NOMO-1 treated with dmso at 0.1 percent for 144 hours (cell line): Measurements from ENCODE around the gene UCKL1.
A peak's percentile ranks its signal among the peaks of the same experiment; 100 is the strongest.
"Not testable (repeated sequence)": the region's sequence is repeated elsewhere in the genome, so short reads cannot be mapped to it uniquely, and the experiment has no call there.

Source experiments
- DNase-seq: peaks from one replicate; lab custom pipeline; 2025; ENCODE audit not compliant: unreplicated experiment; lab: John Stamatoyannopoulos, UW

UCKL1 gene

DNA sequence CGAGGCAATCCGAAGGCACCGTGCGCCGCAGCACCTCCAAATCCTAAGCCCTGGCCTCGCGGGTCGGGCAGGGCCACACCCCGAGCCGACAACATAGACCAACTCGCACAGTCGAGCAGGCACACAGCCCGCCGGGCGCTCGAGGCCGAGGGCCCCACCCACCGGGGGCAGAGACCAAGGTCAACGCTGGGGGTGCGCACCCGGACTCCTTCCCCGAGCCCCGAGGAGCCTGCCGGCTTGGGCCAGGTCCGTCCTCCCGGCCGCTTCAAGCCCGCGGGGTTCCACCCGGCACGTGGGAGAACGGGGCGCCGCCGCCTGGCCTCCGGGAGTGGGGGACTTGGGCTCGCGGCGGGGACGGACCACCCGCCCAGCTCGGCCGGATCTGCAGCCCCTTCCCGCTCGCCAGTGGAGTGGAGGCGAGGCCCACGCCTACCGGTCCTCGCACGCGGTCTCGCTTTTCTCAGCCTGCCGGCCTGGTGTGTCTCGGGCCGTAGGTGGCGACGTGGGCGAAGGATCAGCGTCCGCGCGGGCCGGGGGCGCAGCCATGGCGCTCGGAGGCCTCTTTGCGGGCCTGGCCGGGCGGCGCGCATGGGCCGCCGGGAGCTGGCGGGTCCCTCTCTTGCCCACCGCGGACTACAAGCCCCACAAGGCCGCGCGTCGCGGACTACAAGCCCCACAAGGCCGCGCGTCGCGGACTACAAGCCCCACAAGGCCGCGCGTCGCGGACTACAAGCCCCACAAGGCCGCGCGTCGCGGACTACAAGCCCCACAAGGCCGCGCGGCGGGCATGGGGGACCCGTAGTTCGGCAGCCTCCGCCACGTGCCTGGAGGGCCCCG is at the start of gene UCKL1:
Gene UCKL1, minus strand, starts transcription at position 590 of the 837 bp plus-strand sequence. Its CDS starts 44 bp downstream, at position 546.
- peak; percentile 79 for DNase-seq

GRCh38 chr20:64005394-64005793 is 49.2 kb upstream of the UCKL1 start:
- no peak for DNase-seq

- no peak for DNase-seq
Measured at GRCh38 chr20:64003960-64004725, 47.9 kb upstream of the UCKL1 start.

- DNase-seq = no peak
Measured at GRCh38 chr20:64001607-64002011, 45.4 kb upstream of the UCKL1 start.

DNA sequence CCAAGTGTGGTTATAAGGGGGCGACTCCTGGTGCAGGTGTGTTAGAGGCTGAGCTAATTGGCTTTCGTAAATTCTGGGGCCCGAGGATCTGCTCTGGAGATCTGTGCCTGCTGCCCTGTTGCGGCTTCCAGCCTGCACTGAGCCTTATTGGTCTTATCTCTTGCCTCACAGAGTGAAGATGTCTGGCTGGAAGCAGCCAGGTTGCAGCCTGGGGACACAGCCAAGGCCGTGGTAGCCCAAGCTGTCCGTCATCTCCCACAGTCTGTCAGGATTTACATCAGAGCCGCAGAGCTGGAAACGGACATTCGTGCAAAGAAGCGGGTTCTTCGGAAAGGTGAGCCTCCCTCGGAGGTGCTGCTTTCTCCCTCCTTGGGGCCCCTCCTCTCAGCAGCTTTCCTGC is 44.7 kb upstream of the UCKL1 start:
- no peak for DNase-seq

GRCh38 chr20:63982937-63983336 is 26.7 kb upstream of the UCKL1 start:
- no peak for DNase-seq

- peak; percentile 98 for DNase-seq
Measured at GRCh38 chr20:63980806-63981728, 24.9 kb upstream of the UCKL1 start, which contains the start of gene PRPF6. TSS of gene PRPF6 (plus strand) at chr20:63981132. CDS start at chr20:63981246, 114 bp downstream.

DNA sequence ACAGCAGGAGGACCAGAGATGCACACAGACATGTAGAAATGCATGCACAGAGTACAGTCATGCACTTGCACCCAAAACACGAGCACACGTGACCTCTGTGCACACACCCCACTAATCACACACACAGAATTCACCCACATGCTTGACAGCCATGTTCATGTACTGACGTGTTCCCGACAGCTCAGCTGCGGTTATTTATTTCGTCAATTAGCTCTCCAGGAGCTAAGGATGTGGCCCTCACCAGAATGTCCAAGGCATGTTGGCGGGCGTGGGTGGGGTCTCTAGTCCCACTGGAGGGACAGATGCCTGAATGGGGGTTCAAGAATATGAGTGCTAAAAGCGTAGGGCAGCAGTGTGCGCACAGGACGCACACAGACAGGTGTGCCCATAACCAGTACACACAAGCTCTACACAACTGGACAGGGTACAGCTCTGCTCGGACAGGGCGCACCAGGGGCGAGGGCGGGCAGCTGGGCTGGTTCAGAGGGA is 24.1 kb upstream of the UCKL1 start:
- DNase-seq = no peak

DNA sequence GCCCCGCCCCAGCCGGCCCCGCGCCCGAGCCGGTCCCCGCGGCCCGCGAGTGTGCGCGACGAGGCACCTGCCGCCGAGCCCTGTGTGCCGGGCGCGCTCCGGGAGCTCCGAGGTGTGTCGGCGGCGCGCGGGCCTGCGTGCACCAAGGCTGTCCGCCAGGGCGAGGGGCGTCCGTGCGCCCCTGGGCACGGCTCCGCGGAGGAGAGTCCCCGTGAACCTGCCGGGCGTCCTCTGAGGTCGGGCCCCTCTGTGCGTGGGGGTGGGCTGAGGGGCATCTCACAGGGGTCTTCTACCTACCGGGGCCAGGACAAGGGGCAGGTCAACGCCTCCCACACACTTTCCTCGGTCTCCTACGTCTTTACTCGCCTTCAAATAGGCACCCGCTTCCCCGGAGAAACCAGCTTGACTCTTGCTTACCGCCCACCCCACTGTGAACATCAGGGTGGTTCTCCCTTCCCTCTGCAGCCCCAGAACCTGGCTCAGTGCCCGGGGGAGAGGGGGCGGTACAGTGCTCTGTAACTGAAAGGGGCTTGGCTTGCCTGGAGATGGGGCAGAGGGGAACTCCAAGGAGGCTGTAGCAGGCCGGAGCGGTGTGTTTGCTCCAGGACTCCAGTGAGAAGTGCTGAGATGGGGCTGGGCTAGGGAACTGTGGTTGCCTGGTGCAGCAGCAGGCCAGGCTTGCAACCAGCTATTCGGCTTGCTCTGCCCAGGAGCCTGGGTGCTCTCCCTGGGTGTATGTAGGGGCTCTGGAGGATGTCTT is 23.5 kb upstream of the UCKL1 start, which contains the start of gene SAMD10:
Gene SAMD10, minus strand, starts transcription at position 86 of the 760 bp plus-strand sequence. CDS start 175 bp downstream, outside the sequence.
- peak; percentile 62 for DNase-seq

- DNase-seq = no peak
Measured at GRCh38 chr20:63979229-63979556, 23.0 kb upstream of the UCKL1 start.

DNA sequence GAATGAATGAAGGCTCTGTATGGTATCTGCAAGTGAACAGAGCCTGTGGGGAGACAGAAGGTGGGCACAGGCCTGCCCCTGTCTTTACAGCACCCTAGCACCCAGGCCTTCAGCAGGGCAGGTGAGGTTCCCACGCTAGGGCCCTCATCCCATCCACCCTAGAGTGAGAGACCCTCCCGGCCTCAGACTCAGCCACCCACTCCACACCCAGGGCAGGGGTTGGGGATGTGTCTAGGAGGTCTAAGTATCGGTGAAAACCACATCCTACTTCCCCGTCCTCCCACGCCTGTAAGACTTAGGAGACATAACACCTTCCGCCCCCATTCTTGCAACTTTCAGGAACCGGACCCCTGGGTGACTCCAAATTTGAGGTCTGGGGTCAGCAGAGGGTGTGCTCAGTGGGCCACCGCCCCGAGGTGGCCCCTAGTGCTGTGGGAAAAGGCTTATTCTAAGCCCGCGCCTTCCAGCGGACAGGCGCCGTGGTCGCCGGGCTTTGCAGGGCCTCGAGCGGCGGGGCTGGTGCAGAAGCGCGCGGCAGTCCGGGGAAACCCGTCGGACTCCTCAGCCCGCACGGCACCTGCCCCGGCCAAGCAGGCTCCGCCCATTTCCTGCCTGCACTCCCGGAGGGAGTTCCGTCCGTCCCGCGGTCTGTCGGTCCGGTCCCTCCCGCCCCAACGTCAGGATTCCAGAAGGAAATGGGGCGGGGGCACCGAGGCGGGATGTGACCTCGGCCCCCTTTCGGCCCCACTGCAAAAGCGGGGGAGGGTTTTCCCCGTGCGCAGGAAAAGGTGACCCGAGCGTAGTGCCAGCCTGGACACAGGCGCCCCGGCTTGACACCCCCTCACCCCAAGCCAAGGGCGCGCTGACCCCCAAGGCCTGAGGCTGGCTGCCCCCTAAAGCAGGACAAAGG is 22.4 kb upstream of the UCKL1 start:
- no peak for DNase-seq

DNA sequence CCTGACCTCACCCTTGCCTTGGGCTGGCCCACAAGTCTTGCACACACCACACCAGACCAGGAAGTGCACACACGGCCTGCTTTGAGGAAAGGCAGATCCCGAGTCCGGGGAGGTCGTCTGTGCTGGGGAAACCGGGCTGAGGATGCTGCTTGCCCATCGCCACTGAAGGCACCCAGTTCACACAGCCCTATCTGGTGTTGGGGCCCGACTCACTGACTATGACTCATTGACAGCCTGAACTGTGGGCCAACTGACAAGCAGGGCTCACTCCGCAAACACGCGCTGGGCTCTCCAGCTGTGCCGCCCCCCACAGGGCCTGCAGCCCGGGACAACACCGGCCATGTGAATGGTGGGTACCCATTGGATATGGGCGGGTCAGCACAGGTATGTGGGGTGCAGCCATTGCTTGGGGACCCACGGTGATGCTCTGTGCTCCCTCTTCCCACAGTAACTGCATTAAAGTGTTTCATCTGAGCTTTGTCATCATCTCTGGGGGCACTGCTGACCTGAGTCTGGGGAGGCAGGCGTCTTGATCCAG is 21.6 kb upstream of the UCKL1 start:
- no peak for DNase-seq

GRCh38 chr20:63976980-63977738 is 20.9 kb upstream of the UCKL1 start:
- no peak for DNase-seq

DNA sequence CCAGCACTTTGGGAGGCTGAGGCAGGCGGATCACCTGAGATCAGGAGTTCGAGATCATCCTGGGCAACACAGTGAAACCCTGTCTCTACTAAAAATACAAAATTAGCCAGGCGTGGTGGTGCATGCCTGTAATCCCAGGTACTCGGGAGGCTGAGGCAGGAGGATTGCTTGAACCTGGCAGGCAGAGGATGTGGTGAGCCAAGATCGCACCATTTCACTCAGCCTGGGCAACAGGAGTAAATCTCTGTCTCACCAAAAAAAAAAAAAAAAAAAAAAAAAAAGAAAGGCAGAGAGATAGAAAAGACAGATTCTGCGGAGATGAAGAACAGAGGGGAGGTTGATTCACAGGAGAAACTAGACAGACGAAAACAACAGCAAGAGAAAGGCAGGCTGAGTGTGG is 20.3 kb upstream of the UCKL1 start:
- DNase-seq = not testable (repeated sequence)

DNA sequence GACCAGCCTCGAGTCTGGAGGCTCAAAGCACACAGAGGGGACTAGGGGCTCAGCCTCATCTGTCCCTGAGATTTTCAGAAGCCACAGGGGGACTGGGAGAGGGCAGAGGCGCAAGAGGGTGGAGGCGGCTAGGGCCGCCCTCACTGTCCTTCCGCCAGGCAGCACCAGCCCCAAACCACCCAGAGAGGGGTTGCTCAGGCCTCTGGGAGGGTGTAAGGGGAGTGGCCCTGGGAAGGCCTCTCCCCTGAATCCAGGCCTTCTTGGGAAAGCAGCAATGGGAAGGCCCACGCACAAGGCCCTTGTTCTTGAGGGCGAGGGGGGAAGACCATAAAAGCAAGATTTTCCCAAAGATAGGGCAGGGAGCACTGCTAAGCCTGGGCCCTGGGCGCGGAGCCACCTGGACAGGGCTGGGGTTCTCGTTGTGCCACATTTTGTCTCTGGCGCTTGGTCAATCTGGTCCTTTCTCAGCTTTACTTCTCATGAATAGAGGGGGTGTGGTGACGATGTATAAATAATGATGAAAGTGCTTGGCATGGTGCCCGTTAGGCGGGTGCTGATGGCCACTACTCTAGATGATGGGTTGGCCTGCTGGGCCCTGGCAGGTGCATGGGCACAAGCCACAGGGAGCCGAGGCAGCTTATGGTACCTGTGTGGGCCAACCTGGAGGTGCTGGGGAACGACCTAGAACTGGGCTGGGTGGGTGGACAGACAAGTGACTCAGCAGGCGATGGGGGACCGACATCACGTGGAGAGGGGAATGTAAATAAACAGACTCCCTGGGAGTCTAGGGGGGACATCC is 18.4 kb upstream of the UCKL1 start:
- DNase-seq = no peak

GRCh38 chr20:63973636-63974401 is 17.6 kb upstream of the UCKL1 start:
- peak; percentile 77 for DNase-seq

DNA sequence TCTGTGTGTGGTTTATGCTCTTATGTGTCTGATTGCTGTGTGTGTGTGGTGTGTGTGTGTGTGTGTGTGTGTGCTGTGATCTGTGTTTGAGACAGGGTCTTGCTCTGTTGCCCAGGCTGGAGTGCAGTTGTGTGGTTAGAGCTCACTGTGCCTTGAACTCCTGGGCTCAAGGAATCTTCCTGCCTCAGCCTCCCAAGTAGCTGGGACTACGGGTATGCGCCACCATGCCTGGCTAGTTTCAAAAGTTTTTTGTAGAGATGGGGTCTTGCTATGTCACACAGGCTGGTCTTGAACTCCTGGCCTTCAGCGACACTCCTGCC is 16.9 kb upstream of the UCKL1 start:
- no peak for DNase-seq
